ENCODE measurements around the gene MAPK11. TPM values are rescaled to one million over a fixed set of nuclear protein-coding genes. Genes with fewer than 3 reads are reported as not detected.

The MAPK11 gene
- total and polyA plus RNA-seq, 9 of the 15 experiments (the other 6 are each of a cell fraction or from before 2014, with no cell fraction given), result 0.06 to 14.6 (median 5.3) TPM

GRCh38 chr22:50247748-50248147 is 22.4 kb downstream of the MAPK11 start (continued):
- no peak for TF ChIP-seq ZNF407 (IDR thresholded peaks at IDR 0.05; ENCODE audit: low read depth)
- no peak for TF ChIP-seq ZBTB34 (CRISPR knock-in tag; IDR thresholded peaks at IDR 0.05)
- TF ChIP-seq ZFPM2 (CRISPR knock-in tag; IDR thresholded peaks at IDR 0.05), result no peak
- TF ChIP-seq DACH1 (IDR thresholded peaks at IDR 0.05; ENCODE audit: partially characterized antibody), result no peak
- TF ChIP-seq ZNF24 (IDR thresholded peaks at IDR 0.05), result no peak
- TF ChIP-seq RBM25 (IDR thresholded peaks at IDR 0.05; ENCODE audit: low read depth, low read length, severe bottlenecking), result no peak
- no peak for TF ChIP-seq UBTF (IDR thresholded peaks at IDR 0.05; ENCODE audit: borderline replicate concordance in 1 of 2, low read depth in 2 of 2, low read length in 2 of 2)
- no peak for TF ChIP-seq HDAC2 (IDR thresholded peaks at IDR 0.05)
- TF ChIP-seq KAT7 (CRISPR knock-in tag; IDR thresholded peaks at IDR 0.05; ENCODE audit: borderline replicate concordance), result no peak
- TF ChIP-seq NFIX (CRISPR knock-in tag; IDR thresholded peaks at IDR 0.05; ENCODE audit: low read depth), result no peak
- no peak for TF ChIP-seq KDM5B (IDR thresholded peaks at IDR 0.05; ENCODE audit: insufficient replicate concordance, low read depth, low read length)
- no peak for TF ChIP-seq DPF2 (IDR thresholded peaks at IDR 0.05)
- no peak for TF ChIP-seq ZNF347 (CRISPR knock-in tag; IDR thresholded peaks at IDR 0.05; ENCODE audit: low read depth)
- TF ChIP-seq RNF2 (IDR thresholded peaks at IDR 0.05), result no peak
- TF ChIP-seq RFX1 (IDR thresholded peaks at IDR 0.05), result peak; percentile 94
- TF ChIP-seq USF2 (CRISPR knock-in tag; IDR thresholded peaks at IDR 0.05), result no peak

All from K562 (cell line).